Sigmoid colon (tissue), 4 donors: ENCODE data around the gene HOXD1.

ENCODE experiments used
- CTCF ChIP-seq, 4 experiments: fragments of 450-650 bp in 3 of 4; fragments of 200-600 bp in 1 of 4; IDR thresholded peaks; one replicate each; pipeline ENCODE4 v1.5.1; 2016 to 2019; ENCODE audit warnings: antibody characterized with exemption in 4 of 4, mild to moderate bottlenecking in 3 of 4, moderate library complexity in 2 of 4
- EP300 ChIP-seq, 4 donors: sonication (generic); formaldehyde crosslinking; IDR thresholded peaks; one replicate each; pipeline ENCODE4 v1.6.1; 2017; ENCODE audit warnings: antibody characterized with exemption in 4 of 4
- POLR2A ChIP-seq, 2 donors: fragments of 450-650 bp; IDR thresholded peaks; one replicate each; pipeline ENCODE4 v1.6.1; 2016; ENCODE audit warnings: antibody characterized with exemption in 2 of 2, mild to moderate bottlenecking in 2 of 2, moderate library complexity in 2 of 2
- POLR2AphosphoS5 ChIP-seq, 4 donors: sonication (generic); formaldehyde crosslinking; IDR thresholded peaks; one replicate each; pipeline ENCODE4 v1.6.1; 2017; ENCODE audit warnings: antibody characterized with exemption in 4 of 4

- TF ChIP-seq POLR2A (IDR thresholded peaks at IDR 0.05) (no peak), CTCF (IDR thresholded peaks at IDR 0.05) (no peak), POLR2AphosphoS5 (IDR thresholded peaks at IDR 0.05) (no peak), EP300 (IDR thresholded peaks at IDR 0.05) (no peak)
Observed at GRCh38 chr2:176159663-176160250, 28.7 kb upstream of the HOXD1 start.
